HG02759 (cell line): ENCODE measurements around the gene PAF1.

Experiments used
- ATAC-seq: cut with Tn5 transposase; IDR thresholded peaks from one replicate; pipeline ENCODE4 v1.9.1; 2021; ENCODE audit warnings: mild to moderate bottlenecking, moderate library complexity; ENCODE audit not compliant: unreplicated experiment

The PAF1 gene

GRCh38 chr19:39390751-39391437, at the start of gene PAF1, which contains the start of gene MED29:
PAF1 (minus strand) TSS chr19:39391106; CDS start chr19:39390864, 242 bp downstream.
MED29 (plus strand) TSS chr19:39391378; CDS start chr19:39391423, 45 bp downstream.
- ATAC-seq: peak; percentile 89

- no peak for ATAC-seq
Observed at GRCh38 chr19:39438270-39438934, 47.5 kb upstream of the PAF1 start.

- ATAC-seq: no peak
Observed at GRCh38 chr19:39436350-39436716, 45.4 kb upstream of the PAF1 start.

GRCh38 chr19:39435499-39436349, 44.8 kb upstream of the PAF1 start, which contains the start of gene RPS16:
RPS16 (minus strand) TSS chr19:39435949; CDS start chr19:39435895, 54 bp downstream.
- ATAC-seq: peak; percentile 87

GRCh38 chr19:39434123-39435076, 43.5 kb upstream of the PAF1 start:
- ATAC-seq: no peak

GRCh38 chr19:39433480-39434079, 42.7 kb upstream of the PAF1 start:
- ATAC-seq: no peak

GRCh38 chr19:39432677-39433025, 41.7 kb upstream of the PAF1 start:
- ATAC-seq: no peak

GRCh38 chr19:39430675-39431593, 40.0 kb upstream of the PAF1 start:
- ATAC-seq: no peak

GRCh38 chr19:39428283-39429112, 37.6 kb upstream of the PAF1 start:
- ATAC-seq: no peak

GRCh38 chr19:39427707-39428106, 36.8 kb upstream of the PAF1 start:
- ATAC-seq: no peak

- no peak for ATAC-seq
Observed at GRCh38 chr19:39426170-39426569, 35.3 kb upstream of the PAF1 start.

GRCh38 chr19:39425744-39426143, 34.8 kb upstream of the PAF1 start:
- no peak for ATAC-seq

- no peak for ATAC-seq
Observed at GRCh38 chr19:39424934-39425333, 34.0 kb upstream of the PAF1 start.

GRCh38 chr19:39423258-39424086, 32.6 kb upstream of the PAF1 start:
- no peak for ATAC-seq

GRCh38 chr19:39422020-39422419, 31.1 kb upstream of the PAF1 start:
- no peak for ATAC-seq

- ATAC-seq: no peak
Observed at GRCh38 chr19:39420769-39421168, 29.9 kb upstream of the PAF1 start.

GRCh38 chr19:39419003-39419402, 28.1 kb upstream of the PAF1 start:
- ATAC-seq: no peak
